DND-41 (cell line): ENCODE data around the gene CCDC27.

ENCODE experiments used
- CTCF ChIP-seq: IDR thresholded peaks from 2 replicates; pipeline ENCODE4 v1.5.1; 2012; ENCODE audit warnings: borderline replicate concordance, low read length, moderate library complexity, mild to moderate bottlenecking; ENCODE audit not compliant: poor library complexity, severe bottlenecking; ENCODE audit errors: extremely low read depth
- EZH2 ChIP-seq: IDR thresholded peaks from 3 replicates; pipeline ENCODE4 v1.6.1; 2012; ENCODE audit warnings: borderline replicate concordance, low read depth, mild to moderate bottlenecking, moderate library complexity, low read length, inconsistent platforms; ENCODE audit not compliant: severe bottlenecking

DNA sequence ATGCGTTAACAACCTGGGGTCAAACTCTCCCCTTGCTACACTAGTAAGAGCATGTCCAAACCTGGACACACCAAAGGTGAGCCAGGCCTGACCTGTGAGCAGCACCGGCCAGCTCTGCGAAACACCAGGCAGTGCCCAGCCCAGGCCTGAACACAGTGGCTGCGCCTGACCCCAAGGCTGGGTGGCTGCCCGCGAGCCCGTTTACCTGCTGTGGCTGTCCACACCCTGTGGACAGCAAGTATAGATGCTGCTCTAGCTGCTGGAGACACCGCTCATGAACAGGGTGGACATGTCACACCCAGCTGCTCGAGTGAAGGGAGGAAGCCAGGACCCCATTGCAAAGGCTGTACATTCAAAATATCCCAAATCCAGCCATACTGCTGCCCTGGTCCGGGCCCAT is 7.6 kb upstream of the CCDC27 start:
- no peak for TF ChIP-seq CTCF
- no peak for TF ChIP-seq EZH2
